Tibial nerve (tissue), 3 donors: Measurements from ENCODE around the gene ARX.

ENCODE experiments used
- CTCF ChIP-seq, 5 experiments: fragments of 200-600 bp in 3 of 5; fragments of 450-650 bp in 2 of 5; sonication (generic) in 3 of 5; IDR thresholded peaks; one replicate each; pipeline ENCODE4 v1.5.1; 2016 to 2019; ENCODE audit warnings: antibody characterized with exemption in 5 of 5, mild to moderate bottlenecking in 3 of 5, moderate library complexity in 2 of 5
- POLR2A ChIP-seq, 2 donors: fragments of 450-650 bp; IDR thresholded peaks; one replicate each; pipeline ENCODE4 v1.6.1; 2017; ENCODE audit warnings: antibody characterized with exemption in 2 of 2, mild to moderate bottlenecking in 2 of 2, moderate library complexity in 2 of 2

DNA sequence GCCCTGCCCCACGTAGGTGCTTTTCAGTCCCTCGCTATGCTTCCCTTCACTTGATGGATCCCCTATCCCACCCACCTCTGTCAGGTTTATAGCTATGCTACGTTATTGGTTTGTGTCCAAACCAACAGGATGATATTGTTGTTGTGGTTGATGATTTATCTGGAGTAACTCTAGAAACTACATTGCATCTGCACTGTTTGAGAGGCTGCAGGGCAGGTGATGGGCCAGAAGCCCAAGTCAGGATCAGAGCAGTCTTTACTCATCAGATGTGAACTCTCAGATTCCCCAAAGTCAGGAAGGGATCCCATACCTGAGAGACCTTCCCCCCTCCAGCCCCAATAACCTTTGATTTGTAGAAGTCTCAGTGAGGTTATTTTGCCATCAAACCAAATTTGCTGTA is 34.7 kb downstream of the ARX start:
- TF ChIP-seq CTCF (IDR thresholded peaks at IDR 0.05) (no peak), POLR2A (IDR thresholded peaks at IDR 0.05) (no peak)
